CD4-positive, alpha-beta T cell treated with Interleukin-21 for 1 hour (primary cell): ENCODE measurements around the gene KCTD4.

ENCODE experiments used
- DNase-seq: peaks from one replicate; pipeline ENCODE4 v3.0.0-alpha.2; 2020

KCTD4 gene

DNA sequence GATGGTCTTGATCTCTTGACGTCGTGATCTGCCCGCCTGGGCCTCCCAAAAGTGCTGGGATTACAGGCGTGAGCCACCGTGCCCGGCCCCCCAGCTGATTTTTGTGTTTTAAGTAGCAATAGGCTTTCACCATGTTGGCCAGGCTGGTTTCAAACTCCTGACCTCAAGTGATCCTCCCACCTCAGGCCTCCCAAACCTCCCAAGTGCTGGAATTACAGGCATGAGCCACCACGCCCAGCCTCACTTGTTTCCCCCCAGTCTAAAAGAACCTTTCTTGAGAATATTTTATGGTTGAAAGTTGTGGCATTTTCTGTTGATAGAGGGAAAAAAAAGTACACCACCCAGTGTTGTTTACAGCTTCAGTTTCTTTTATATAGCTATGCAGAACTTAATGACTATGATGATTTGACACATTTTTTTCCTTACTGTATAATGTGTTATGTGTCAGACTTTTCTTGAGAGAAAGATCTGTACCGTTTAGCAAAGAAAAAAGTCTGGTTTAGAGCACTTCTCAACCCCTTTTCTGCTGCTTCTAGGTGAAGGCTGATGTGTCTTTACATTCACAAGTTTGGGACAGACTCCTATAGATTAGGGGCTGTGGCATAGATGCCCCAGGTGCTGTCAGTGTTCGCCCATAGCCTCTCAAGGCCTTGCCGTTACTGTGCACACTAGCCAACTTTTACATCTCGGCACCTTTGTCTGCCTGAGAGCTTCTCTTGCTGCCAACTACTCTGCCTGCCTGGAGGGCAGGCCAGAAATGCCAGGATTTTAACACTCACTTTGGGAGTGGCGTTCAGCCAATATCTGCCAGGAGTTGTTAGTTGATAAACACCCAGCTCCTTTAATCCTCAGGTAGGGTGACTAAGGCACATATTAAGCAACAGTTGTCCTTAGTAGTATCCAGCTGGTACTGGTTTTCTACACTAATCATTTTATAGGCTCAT lies 33.0 kb downstream of the KCTD4 start:
- no peak for DNase-seq

DNA sequence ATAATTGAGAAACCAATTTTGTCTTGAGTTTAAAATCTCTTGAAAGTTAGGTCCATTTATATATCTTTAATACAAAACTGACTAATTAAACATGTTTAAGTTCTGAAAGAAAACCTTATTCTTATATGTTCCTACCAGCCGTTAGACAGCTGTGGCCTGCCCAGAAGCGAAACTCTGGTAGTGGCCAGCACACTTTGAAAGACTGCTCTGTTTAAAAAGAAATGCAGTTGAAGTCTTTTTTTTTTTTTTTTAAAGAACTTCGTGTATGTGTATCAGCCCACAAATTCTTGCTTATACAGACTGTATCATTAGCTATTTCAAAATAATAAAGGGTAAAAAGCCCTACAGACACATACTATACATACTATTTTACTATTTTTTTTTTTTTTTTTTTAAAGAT lies 34.0 kb downstream of the KCTD4 start:
- DNase-seq, result no peak

DNA sequence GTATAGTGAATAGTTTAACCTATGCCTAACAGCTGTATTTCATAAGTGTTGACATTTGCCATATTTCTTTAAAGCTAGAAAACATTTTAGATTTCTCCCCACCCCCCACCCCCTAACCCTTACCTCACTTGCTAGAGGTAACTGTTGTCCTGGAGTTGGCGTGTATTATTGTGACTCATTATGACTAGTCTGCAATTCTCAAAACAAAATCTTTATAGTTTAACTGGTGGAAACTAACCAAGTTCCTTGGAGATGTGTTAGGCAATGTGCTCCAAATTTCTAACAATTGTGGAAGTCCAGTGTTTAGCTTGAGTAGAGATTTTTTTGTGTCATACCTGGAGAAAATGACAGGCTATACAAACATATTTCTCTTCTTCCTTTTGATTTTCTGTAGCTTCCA lies 38.0 kb downstream of the KCTD4 start:
- DNase-seq, result no peak

DNA sequence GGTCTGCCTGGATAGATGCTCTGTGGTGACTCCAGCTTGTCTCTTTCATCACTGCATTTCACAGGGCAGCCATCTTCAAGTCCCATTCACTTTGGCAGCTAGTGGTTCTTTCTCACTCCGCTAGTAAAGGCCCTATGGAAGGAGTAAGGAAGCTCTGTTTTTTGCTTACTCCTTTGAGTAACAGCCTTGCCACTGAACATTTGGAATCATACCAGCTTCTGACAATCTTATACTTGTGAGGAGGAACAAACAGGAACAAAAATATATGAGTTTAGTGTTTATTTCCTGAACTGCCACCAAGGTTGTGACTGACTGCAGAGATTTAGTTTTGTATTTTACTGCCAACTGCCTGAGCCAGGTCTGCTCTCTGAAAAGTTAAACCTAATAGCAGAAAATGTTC lies 38.7 kb downstream of the KCTD4 start:
- no peak for DNase-seq

DNA sequence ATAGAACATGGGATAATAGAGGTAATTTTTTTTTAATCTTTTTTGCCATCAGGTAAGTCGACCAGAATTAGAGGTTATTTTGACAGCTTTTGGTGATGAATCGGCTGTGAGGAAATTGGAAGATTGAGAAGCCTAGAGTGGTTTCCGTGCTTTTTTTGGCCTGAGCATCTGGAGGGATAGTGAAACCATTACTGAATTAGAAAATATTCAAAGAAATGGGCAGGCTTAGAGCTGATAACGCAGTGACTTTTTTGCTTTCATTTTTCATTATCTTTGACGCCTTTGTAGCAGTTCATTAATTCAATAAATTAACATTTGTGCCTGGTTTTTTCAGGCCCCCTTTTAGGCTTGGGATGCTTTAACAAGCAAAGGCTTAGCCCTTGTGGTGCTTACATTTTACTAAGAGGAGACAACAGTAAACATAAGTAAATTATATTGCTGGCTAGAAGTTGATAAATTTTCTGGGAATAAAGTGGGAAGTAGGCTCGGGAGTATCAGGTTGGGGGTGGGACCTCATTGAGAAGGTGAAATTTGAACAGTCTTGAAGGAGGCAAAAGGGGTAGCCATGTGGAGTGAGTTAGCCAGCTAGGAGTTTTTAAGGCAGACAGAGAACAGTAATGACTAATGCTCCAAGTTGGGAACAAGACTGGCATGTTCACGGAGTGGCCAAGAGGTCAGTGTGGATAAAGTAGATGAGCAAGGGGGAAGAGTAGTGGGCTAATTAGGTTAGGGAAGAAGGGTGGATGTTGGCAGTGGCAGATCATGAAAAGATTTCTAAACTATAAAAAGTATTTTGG lies 44.1 kb downstream of the KCTD4 start:
- no peak for DNase-seq

DNA sequence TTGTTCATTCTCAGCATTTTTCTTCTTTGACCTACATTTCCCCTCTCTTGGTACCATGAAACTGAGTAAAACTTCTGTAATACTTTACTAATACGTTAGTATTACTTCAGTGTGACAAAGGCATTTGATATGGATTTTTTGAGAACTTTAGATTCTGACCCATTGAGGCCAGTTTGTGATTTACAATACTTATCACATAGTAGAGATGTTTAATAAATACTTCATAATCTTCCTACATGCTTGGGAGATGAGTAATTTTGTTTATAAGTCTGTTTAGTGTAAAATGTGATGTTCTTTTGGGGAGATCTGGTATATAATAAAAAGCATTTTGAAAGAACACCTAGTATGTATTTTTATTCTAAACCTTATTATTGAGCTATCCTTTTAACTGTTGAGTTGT lies 50.9 kb downstream of the KCTD4 start:
- DNase-seq, result no peak

DNA sequence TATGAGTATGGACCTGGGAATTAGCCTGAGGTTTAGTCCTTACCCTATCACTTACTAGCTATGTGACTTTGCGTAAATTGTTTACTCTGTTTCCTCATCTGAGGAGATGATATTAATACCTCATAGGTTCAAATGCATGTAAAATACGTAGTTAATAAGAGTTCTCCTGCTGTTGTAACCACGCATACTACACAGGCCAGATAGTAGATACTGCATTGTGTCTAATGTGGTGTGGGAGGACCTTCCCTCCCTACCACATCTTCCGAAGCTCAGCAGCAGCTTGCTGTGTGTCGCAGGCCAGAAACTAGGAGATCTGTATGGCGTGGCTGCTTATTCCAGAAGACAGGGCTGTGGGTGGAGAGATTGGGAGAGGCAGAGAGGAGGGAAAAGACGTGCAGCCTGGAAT lies 57.5 kb downstream of the KCTD4 start:
- no peak for DNase-seq
